ENCODE results near the gene PDCD10. TPM values are rescaled to one million over a fixed set of nuclear protein-coding genes. Genes with fewer than 3 reads are reported as not detected.

The PDCD10 gene
- total RNA-seq, 5 donors from 2014 or later (not counting 1 experiment from before 2014, with no cell fraction given), result 40.2 to 46.7 (median 40.8) TPM

- H3K36me3 ChIP-seq (ENCODE audit: control insufficient read depth in 2 of 2, extremely low read depth in 1 of 2, insufficient read depth in 1 of 2, low read length in 1 of 2), result peaks cover 8 to 47% of the 10 kb centered on the region in 2 donors
- CTCF ChIA-PET, result no interaction called here
Observed at GRCh38 chr3:167679526-167679925, 55.2 kb downstream of the PDCD10 start.

GRCh38 chr3:167675848-167676247 is 58.8 kb downstream of the PDCD10 start:
- Mint-ChIP-seq H3K36me3 (peaks cover 72% of the 10 kb centered on the region), H3K9me3 (peaks cover 11 to 30% (median 13%) of the 10 kb centered on the region in 3 donors), H3K4me1 (no peaks in the 10 kb centered on the region), H3K27me3 (no peaks in the 10 kb centered on the region), H3K4me3 (no peak overlapping the region), H3K27ac (no peak overlapping the region)
- H3K4me1 ChIP-seq (ENCODE audit: control insufficient read depth in 1 of 2, extremely low read depth in 1 of 2, insufficient read depth in 2 of 2, low read length in 2 of 2), result no peaks in the 10 kb centered on the region
- ChIA-PET POLR2A (no interaction called here), CTCF (no interaction called here)
- no peak for DNase-seq
- no peaks in the 10 kb centered on the region for H3K27me3 ChIP-seq (replicated peaks in 1 of 2; ENCODE audit: control insufficient read depth in 2 of 2, extremely low read depth in 1 of 2, insufficient read depth in 2 of 2, low read length in 1 of 2)
- H3K27ac ChIP-seq (ENCODE audit: low read length), result no peak overlapping the region
- H3K4me3 ChIP-seq (ENCODE audit: control insufficient read depth in 1 of 2, extremely low read depth in 1 of 2, low read length in 1 of 2), result no peak overlapping the region
- peaks cover 8 to 25% of the 10 kb centered on the region in 2 donors for H3K36me3 ChIP-seq (ENCODE audit: control insufficient read depth in 2 of 2, extremely low read depth in 1 of 2, insufficient read depth in 1 of 2, low read length in 1 of 2)
- no CpG with 5 or more reads among the region's 1 CpG for WGBS (ENCODE audit: insufficient coverage)
- ATAC-seq (replicated peaks in 1 of 4), result no peak
- peaks cover 4% of the 10 kb centered on the region for H3K9me3 ChIP-seq

More at GRCh38 chr3:167679526-167679925, 55.2 kb downstream of the PDCD10 start:
- no peak for ATAC-seq (replicated peaks in 1 of 4)
- H3K4me1 Mint-ChIP-seq, result peaks cover 0 to 1% (median 0%) of the 10 kb centered on the region in 3 donors
- Histone ChIP-seq H3K9me3 (peaks cover 4% of the 10 kb centered on the region), H3K4me3 (ENCODE audit: control insufficient read depth in 1 of 2, extremely low read depth in 1 of 2, low read length in 1 of 2) (no peak overlapping the region), H3K27me3 (replicated peaks in 1 of 2; ENCODE audit: control insufficient read depth in 2 of 2, extremely low read depth in 1 of 2, insufficient read depth in 2 of 2, low read length in 1 of 2) (no peaks in the 10 kb centered on the region), H3K4me1 (ENCODE audit: control insufficient read depth in 1 of 2, extremely low read depth in 1 of 2, insufficient read depth in 2 of 2, low read length in 2 of 2) (no peaks in the 10 kb centered on the region), H3K27ac (ENCODE audit: low read length) (no peak overlapping the region)
- H3K36me3 Mint-ChIP-seq, result peaks cover 65% of the 10 kb centered on the region
- POLR2A ChIA-PET, result interaction anchor here in 1 of 2 donors (0.9 kb wide), 1 partner anchor 104 kb away, joined by 3 read pairs; no protein-coding TSS in a partner anchor
- H3K4me3 Mint-ChIP-seq, result no peak overlapping the region
- no CpG with 5 or more reads among the region's 4 CpGs for WGBS (ENCODE audit: insufficient coverage)
- H3K27ac Mint-ChIP-seq, result no peak overlapping the region
- H3K27me3 Mint-ChIP-seq, result no peaks in the 10 kb centered on the region
- H3K9me3 Mint-ChIP-seq, result peaks cover 11 to 20% (median 11%) of the 10 kb centered on the region in 3 donors
- DNase-seq, result no peak

GRCh38 chr3:167673221-167673620 is 61.5 kb downstream of the PDCD10 start:
- DNase-seq (no peak), ATAC-seq (replicated peaks in 1 of 4) (no peak)
- Histone ChIP-seq H3K9me3 (peaks cover 4% of the 10 kb centered on the region), H3K4me1 (ENCODE audit: control insufficient read depth in 1 of 2, extremely low read depth in 1 of 2, insufficient read depth in 2 of 2, low read length in 2 of 2) (no peaks in the 10 kb centered on the region), H3K4me3 (ENCODE audit: control insufficient read depth in 1 of 2, extremely low read depth in 1 of 2, low read length in 1 of 2) (no peak overlapping the region), H3K27ac (ENCODE audit: low read length) (no peak overlapping the region), H3K36me3 (ENCODE audit: control insufficient read depth in 2 of 2, extremely low read depth in 1 of 2, insufficient read depth in 1 of 2, low read length in 1 of 2) (peaks cover 8 to 18% of the 10 kb centered on the region in 2 donors), H3K27me3 (replicated peaks in 1 of 2; ENCODE audit: control insufficient read depth in 2 of 2, extremely low read depth in 1 of 2, insufficient read depth in 2 of 2, low read length in 1 of 2) (no peaks in the 10 kb centered on the region)
- Mint-ChIP-seq H3K27ac (no peak overlapping the region), H3K36me3 (peaks cover 60% of the 10 kb centered on the region), H3K9me3 (peaks cover 11 to 30% (median 13%) of the 10 kb centered on the region in 3 donors), H3K4me1 (no peaks in the 10 kb centered on the region), H3K4me3 (no peak overlapping the region), H3K27me3 (no peaks in the 10 kb centered on the region)
- ChIA-PET POLR2A (no interaction called here), CTCF (no interaction called here)
- WGBS (ENCODE audit: insufficient coverage), result no CpG with 5 or more reads among the region's 1 CpG

GRCh38 chr3:167671878-167672427 is 62.7 kb downstream of the PDCD10 start:
- WGBS (ENCODE audit: insufficient coverage), result 100% methylated on average over 1 of the region's 4 CpGs
- CTCF ChIA-PET, result interaction anchor here in 1 of 2 donors (1.1 kb wide), 1 partner anchor 13 kb away, joined by 3 read pairs; no protein-coding TSS in a partner anchor

GRCh38 chr3:167669699-167670098 is 65.0 kb downstream of the PDCD10 start:
- Histone ChIP-seq H3K4me3 (ENCODE audit: control insufficient read depth in 1 of 2, extremely low read depth in 1 of 2, low read length in 1 of 2) (no peak overlapping the region), H3K4me1 (ENCODE audit: control insufficient read depth in 1 of 2, extremely low read depth in 1 of 2, insufficient read depth in 2 of 2, low read length in 2 of 2) (no peaks in the 10 kb centered on the region), H3K27me3 (replicated peaks in 1 of 2; ENCODE audit: control insufficient read depth in 2 of 2, extremely low read depth in 1 of 2, insufficient read depth in 2 of 2, low read length in 1 of 2) (no peaks in the 10 kb centered on the region), H3K9me3 (no peaks in the 10 kb centered on the region), H3K36me3 (ENCODE audit: control insufficient read depth in 2 of 2, extremely low read depth in 1 of 2, insufficient read depth in 1 of 2, low read length in 1 of 2) (peaks cover 0 to 1% of the 10 kb centered on the region in 2 donors), H3K27ac (ENCODE audit: low read length) (no peak overlapping the region)
- Mint-ChIP-seq H3K27ac (peak overlapping the region in 1 of 2 donors; percentile 7), H3K4me3 (no peak overlapping the region), H3K4me1 (no peaks in the 10 kb centered on the region), H3K27me3 (no peaks in the 10 kb centered on the region), H3K36me3 (peaks cover 30% of the 10 kb centered on the region), H3K9me3 (peaks cover 0 to 21% (median 5%) of the 10 kb centered on the region in 3 donors)
- ChIA-PET POLR2A (no interaction called here), CTCF (interaction anchor here in 1 of 2 donors (0.6 kb wide), 1 partner anchor 305 kb away, joined by 7 read pairs; no protein-coding TSS in a partner anchor)
- WGBS (ENCODE audit: insufficient coverage), result 100% methylated on average over 1 of the region's 1 CpG
- DNase-seq, result no peak
- ATAC-seq (replicated peaks in 1 of 4), result no peak

More at GRCh38 chr3:167671878-167672427, 62.7 kb downstream of the PDCD10 start:
- Mint-ChIP-seq H3K27me3 (no peaks in the 10 kb centered on the region), H3K9me3 (peaks cover 10 to 30% (median 14%) of the 10 kb centered on the region in 3 donors), H3K4me3 (no peak overlapping the region), H3K27ac (no peak overlapping the region), H3K4me1 (no peaks in the 10 kb centered on the region), H3K36me3 (peaks cover 52% of the 10 kb centered on the region)
- ATAC-seq (replicated peaks in 1 of 4) (no peak), DNase-seq (no peak)
- POLR2A ChIA-PET, result no interaction called here
- no peak overlapping the region for H3K4me3 ChIP-seq (ENCODE audit: control insufficient read depth in 1 of 2, extremely low read depth in 1 of 2, low read length in 1 of 2)
- H3K36me3 ChIP-seq (ENCODE audit: control insufficient read depth in 2 of 2, extremely low read depth in 1 of 2, insufficient read depth in 1 of 2, low read length in 1 of 2), result peaks cover 8 to 18% of the 10 kb centered on the region in 2 donors
- no peaks in the 10 kb centered on the region for H3K4me1 ChIP-seq (ENCODE audit: control insufficient read depth in 1 of 2, extremely low read depth in 1 of 2, insufficient read depth in 2 of 2, low read length in 2 of 2)
- no peak overlapping the region for H3K27ac ChIP-seq (ENCODE audit: low read length)
- H3K27me3 ChIP-seq (replicated peaks in 1 of 2; ENCODE audit: control insufficient read depth in 2 of 2, extremely low read depth in 1 of 2, insufficient read depth in 2 of 2, low read length in 1 of 2), result no peaks in the 10 kb centered on the region
- peaks cover under 1% of the 10 kb centered on the region for H3K9me3 ChIP-seq

GRCh38 chr3:167668651-167669050 is 66.0 kb downstream of the PDCD10 start:
- Mint-ChIP-seq H3K4me1 (no peaks in the 10 kb centered on the region), H3K27me3 (no peaks in the 10 kb centered on the region), H3K4me3 (no peak overlapping the region), H3K9me3 (peaks cover 0 to 14% (median 1%) of the 10 kb centered on the region in 3 donors), H3K27ac (no peak overlapping the region), H3K36me3 (peaks cover 20% of the 10 kb centered on the region)
- POLR2A ChIA-PET, result no interaction called here
- no peaks in the 10 kb centered on the region for H3K27me3 ChIP-seq (replicated peaks in 1 of 2; ENCODE audit: control insufficient read depth in 2 of 2, extremely low read depth in 1 of 2, insufficient read depth in 2 of 2, low read length in 1 of 2)
- CTCF ChIA-PET, result interaction anchor here in 1 of 2 donors (0.6 kb wide), 1 partner anchor 17 kb away, joined by 6 read pairs; no protein-coding TSS in a partner anchor
- WGBS (ENCODE audit: insufficient coverage), result no CpG with 5 or more reads among the region's 1 CpG
- H3K4me1 ChIP-seq (ENCODE audit: control insufficient read depth in 1 of 2, extremely low read depth in 1 of 2, insufficient read depth in 2 of 2, low read length in 2 of 2), result no peaks in the 10 kb centered on the region
- H3K27ac ChIP-seq (ENCODE audit: low read length), result no peak overlapping the region
- ATAC-seq (replicated peaks in 1 of 4), result no peak
- H3K9me3 ChIP-seq, result no peaks in the 10 kb centered on the region
- no peak overlapping the region for H3K4me3 ChIP-seq (ENCODE audit: control insufficient read depth in 1 of 2, extremely low read depth in 1 of 2, low read length in 1 of 2)
- no peak for DNase-seq
- H3K36me3 ChIP-seq (ENCODE audit: control insufficient read depth in 2 of 2, extremely low read depth in 1 of 2, insufficient read depth in 1 of 2, low read length in 1 of 2), result no peaks in the 10 kb centered on the region
